GM12878 (cell line): ENCODE measurements around the gene COL9A2. TPM values are rescaled to one million over a fixed set of nuclear protein-coding genes. Genes with fewer than 3 reads are reported as not detected.

ENCODE experiments used
- ATAC-seq: fragments of 200-7000 bp; cut with Tn5 transposase; 3 replicates; pipeline ENCODE4 v1.9.1; 2020; ENCODE audit warnings: mild to moderate bottlenecking, moderate library complexity
- BruUV-seq: library from RNA; stranded (reverse); fragments of 400-500 nt; replicated peaks from 2 replicates; lab custom pipeline; 2021; lab: Mats Ljungman, UMichigan
- CTCF ChIA-PET: fragments of 300-600 bp; sonication (Branson Sonifier 250); formaldehyde crosslinking; extraction: SDS; loops from one replicate; lab custom pipeline; 2021; ENCODE audit warnings: inconsistent platforms; lab: Yijun Ruan, JAX
- POLR2A ChIA-PET: fragments of 350-600 bp; formaldehyde crosslinking; extraction: SDS; loops from one replicate; lab custom pipeline; 2021; ENCODE audit warnings: inconsistent platforms; lab: Charles Lee
- RAD21 ChIA-PET: fragments of 300-600 bp; sonication (Branson Sonifier 250); formaldehyde crosslinking; loops from one replicate; lab custom pipeline; 2023; ENCODE audit warnings: antibody characterized with exemption; ENCODE audit not compliant: unreplicated experiment; lab: Charles Lee
- SMC1A ChIA-PET: fragments of 300-600 bp; sonication (Branson Sonifier 250); formaldehyde crosslinking; loops from one replicate; lab custom pipeline; 2023; ENCODE audit not compliant: unreplicated experiment, uncharacterized antibody; lab: Charles Lee
- DNase-seq: peaks from one replicate; pipeline ENCODE4 v3.0.0-alpha.2; 2011; ENCODE audit warnings: low read depth, low spot score
- FAIRE-seq: peaks from 3 replicates; lab custom pipeline; 2011; peaks lifted over from hg19 to GRCh38; lab: Jason Lieb, UNC
- H2AFZ ChIP-seq: 2 replicates; pipeline ENCODE4 v1.6.0; 2011; ENCODE audit warnings: low read depth, low read length, control low read depth; ENCODE audit not compliant: control insufficient read depth
- H3K27ac ChIP-seq: 2 replicates; pipeline ENCODE4 v1.5.1; 2011; ENCODE audit warnings: control low read depth; ENCODE audit not compliant: control insufficient read depth, insufficient read depth
- H3K27me3 ChIP-seq, 2 experiments: replicated peaks in 1 of 2; 2 replicates each; pipeline versions ENCODE4 v1.6.0 to v1.6.1; 2011; ENCODE audit warnings: low read length in 1 of 2; ENCODE audit not compliant: control insufficient read depth in 2 of 2, insufficient read depth in 2 of 2
- H3K36me3 ChIP-seq, 2 experiments: 2 replicates each; pipeline ENCODE4 v1.5.1; 2011; ENCODE audit warnings: low read length in 1 of 2; ENCODE audit not compliant: control insufficient read depth in 2 of 2, insufficient read depth in 2 of 2
- H3K4me1 ChIP-seq: 2 replicates; pipeline ENCODE4 v1.6.1; 2011; ENCODE audit warnings: mild to moderate bottlenecking, low read length, moderate library complexity, mixed read lengths; ENCODE audit not compliant: control insufficient read depth, insufficient read depth
- H3K4me2 ChIP-seq: 2 replicates; pipeline ENCODE4 v1.6.0; 2011; ENCODE audit warnings: control low read depth; ENCODE audit not compliant: control insufficient read depth, insufficient read depth
- H3K4me3 ChIP-seq: fragments of 200-600 bp; sonication (generic); 2 replicates; pipeline ENCODE4 v1.5.1; 2016
- H3K79me2 ChIP-seq: 2 replicates; pipeline ENCODE4 v1.6.0; 2011; ENCODE audit warnings: low read length; ENCODE audit not compliant: control insufficient read depth, insufficient read depth
- H3K9ac ChIP-seq: 2 replicates; pipeline ENCODE4 v1.8.0; 2011; ENCODE audit warnings: low read length, control low read depth, mixed read lengths; ENCODE audit not compliant: control insufficient read depth, insufficient read depth
- H3K9me3 ChIP-seq: replicated peaks from 3 replicates; pipeline ENCODE4 v1.5.1; 2011; ENCODE audit warnings: mild to moderate bottlenecking, low read length; ENCODE audit not compliant: control insufficient read depth, insufficient read depth
- H4K20me1 ChIP-seq: 2 replicates; pipeline ENCODE4 v1.6.0; 2011; ENCODE audit not compliant: control insufficient read depth, insufficient read depth
- CBX3 ChIP-seq: fragments of 200-600 bp; sonication (generic); IDR thresholded peaks from 2 replicates; pipeline ENCODE4 v1.6.1; 2016; ENCODE audit warnings: low read depth, borderline replicate concordance
- EP300 ChIP-seq, 2 experiments: fragments of 150-350 bp in 1 of 2; IDR thresholded peaks; 2 replicates each; pipeline ENCODE4 v1.6.1; 2011 to 2012; ENCODE audit warnings: low read depth in 2 of 2, low read length in 2 of 2, borderline replicate concordance in 1 of 2, improper control_type of control experiment in 1 of 2, inconsistent platforms in 1 of 2; ENCODE audit not compliant: control insufficient read depth in 1 of 2
- ESRRA ChIP-seq: IDR thresholded peaks from 2 replicates; pipeline ENCODE4 v1.6.1; 2012; ENCODE audit warnings: mild to moderate bottlenecking, low read length, improper control_type of control experiment
- KDM1A ChIP-seq: fragments of 200-600 bp; sonication (generic); IDR thresholded peaks from 2 replicates; pipeline ENCODE4 v1.6.1; 2016; ENCODE audit warnings: borderline replicate concordance
- POU2F2 ChIP-seq: IDR thresholded peaks from 3 replicates; pipeline ENCODE4 v1.6.1; 2011; ENCODE audit warnings: low read depth, mild to moderate bottlenecking, low read length, borderline replicate concordance
- SIX5 ChIP-seq: IDR thresholded peaks from 2 replicates; pipeline ENCODE4 v1.6.1; 2011; ENCODE audit warnings: mild to moderate bottlenecking, low read depth, low read length, moderate library complexity; ENCODE audit not compliant: severe bottlenecking
- SRF ChIP-seq, 2 experiments: IDR thresholded peaks; 2 replicates each; pipeline ENCODE4 v1.6.1; 2011; ENCODE audit warnings: low read depth in 2 of 2, low read length in 2 of 2, mild to moderate bottlenecking in 1 of 2, moderate library complexity in 1 of 2
- STAT1 ChIP-seq: fragments of 450-650 bp; conservative IDR thresholded peaks from 2 replicates; pipeline ENCODE4 v1.6.1; 2014; ENCODE audit warnings: antibody characterized with exemption, mild to moderate bottlenecking
- SUZ12 ChIP-seq: fragments of 200-600 bp; sonication (generic); IDR thresholded peaks from one replicate; pipeline ENCODE4 v1.6.1; 2018; ENCODE audit warnings: antibody characterized with exemption, mild to moderate bottlenecking; ENCODE audit not compliant: unreplicated experiment
- YY1 ChIP-seq: IDR thresholded peaks from 2 replicates; pipeline ENCODE4 v1.6.1; 2011; ENCODE audit warnings: low read depth, mild to moderate bottlenecking, low read length
- WGBS: methylation state at CpG from one replicate; pipeline ENCODE4 v1.1.6; 2016; ENCODE audit warnings: low lambda C conversion rate; ENCODE audit not compliant: insufficient replicate concordance, insufficient coverage; ENCODE audit errors: missing lambda C conversion rate; 5-methylcytosine and 5-hydroxymethylcytosine counted together
- in situ Hi-C: fragments of 300-500 bp; cut with MboI; formaldehyde crosslinking; loops from 9 replicates; pipeline ENCODE4 v1.14.3; 2018; ENCODE audit warnings: mixed read lengths
- intact Hi-C: fragments of 100-400 bp; cut with micrococcal nuclease; formaldehyde crosslinking; loops from one replicate; pipeline ENCODE4 v1.14.2; 2022; ENCODE audit not compliant: unreplicated experiment
- polyA plus RNA-seq, 11 experiments: library from polyadenylated mRNA; depleted of rRNA in 4 of 11; unstranded in 6 of 11; stranded (reverse) in 5 of 11; fragments of >200 nt; fragmentation: Nextera tagmentation in 4 of 11; fragmentation: Illumina TruSeq in 1 of 11; extraction: Ambion mirVana in 4 of 11; extraction: Trizol in 1 of 11; gene quantifications; 1 replicate in 1 of 11; 2 replicates in 10 of 11; pipeline versions ENCODE4 v1.2.1 to v1.2.3, GENCODE V29; 2011 to 2016; ENCODE audit warnings: inconsistent platforms in 2 of 11, missing spikeins in 2 of 11, low read depth in 1 of 11
- total RNA-seq, 4 experiments: library from RNA; depleted of rRNA in 3 of 4; stranded (reverse); fragments of >200 nt in 3 of 4; fragmentation: Illumina TruSeq in 1 of 4; extraction: Trizol in 1 of 4; gene quantifications; 2 replicates each; pipeline versions ENCODE4 v1.2.1 to v1.2.3, GENCODE V29; 2013 to 2021
- TF ChIP-seq, protein P1 (sequence below): IDR thresholded peaks from 2 replicates; pipeline ENCODE4 v1.6.1; 2011; ENCODE audit warnings: borderline replicate concordance, low read depth, mild to moderate bottlenecking, moderate library complexity, low read length; ENCODE audit not compliant: insufficient read depth, poor library complexity, severe bottlenecking
- TF ChIP-seq, protein P2 (sequence below): IDR thresholded peaks from 2 replicates; pipeline ENCODE4 v1.6.1; 2011; ENCODE audit warnings: low read depth, mild to moderate bottlenecking, low read length, moderate library complexity, borderline replicate concordance; ENCODE audit errors: extremely low read depth
- TF ChIP-seq, protein P3 (sequence below): fragments of 450-650 bp; formaldehyde crosslinking; IDR thresholded peaks from 2 replicates; pipeline ENCODE4 v1.4.0; 2020; ENCODE audit warnings: mild to moderate bottlenecking, moderate library complexity
- TF ChIP-seq, protein P4 (sequence below): IDR thresholded peaks from 2 replicates; pipeline ENCODE4 v1.6.1; 2012; ENCODE audit warnings: low read depth, low read length, improper control_type of control experiment
- TF ChIP-seq, protein P5 (sequence below): fragments of 450-650 bp; IDR thresholded peaks from 2 replicates; pipeline ENCODE4 v1.6.1; 2014; ENCODE audit warnings: mild to moderate bottlenecking
- TF ChIP-seq, protein P6 (sequence below): IDR thresholded peaks from 2 replicates; pipeline ENCODE4 v1.6.1; 2011; ENCODE audit warnings: mild to moderate bottlenecking, low read depth, low read length, moderate library complexity; ENCODE audit not compliant: insufficient replicate concordance

Gene COL9A2
- total and polyA plus RNA-seq, 10 of the 15 experiments (the other 5 are each of a cell fraction or from before 2014, with no cell fraction given), result 3.1 to 63.3 (median 22.4) TPM

DNA sequence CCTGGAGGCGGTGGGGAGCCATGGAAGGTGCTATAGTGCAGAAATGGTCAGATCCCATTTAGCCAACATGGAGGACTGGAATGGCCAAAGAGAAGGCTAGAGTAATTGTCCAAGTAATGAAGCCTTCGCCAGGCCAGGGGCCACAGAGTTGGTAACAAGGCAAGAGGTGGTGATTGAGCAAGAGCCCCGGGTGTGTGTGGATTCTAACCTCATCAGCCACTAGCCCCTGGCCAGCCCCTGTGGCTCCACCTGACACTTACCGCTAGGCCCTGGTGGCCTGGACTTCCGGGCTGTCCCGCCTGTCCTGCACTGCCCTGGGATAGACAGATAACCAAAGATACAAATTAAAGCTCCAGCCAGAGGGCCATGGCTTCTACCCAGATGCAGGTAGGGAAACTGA is 9.9 kb downstream of the COL9A2 start:
- Histone ChIP-seq H3K79me2 (peaks cover 3% of the 10 kb centered on the region), H3K27ac (no peak overlapping the region), H3K9me3 (no peaks in the 10 kb centered on the region), H3K4me1 (peaks cover 4% of the 10 kb centered on the region), H4K20me1 (no peaks in the 10 kb centered on the region), H3K9ac (no peak overlapping the region), H3K4me2 (no peak overlapping the region), H2AFZ (no peak overlapping the region), H3K4me3 (no peak overlapping the region), H3K27me3 (no peaks in the 10 kb centered on the region), H3K36me3 (no peaks in the 10 kb centered on the region; a peak in 2 of 4 replicates)
- ChIA-PET SMC1A (no interaction called here), POLR2A (no interaction called here), RAD21 (no interaction called here), CTCF (no interaction called here)
- intact Hi-C loops (no loop called here), in situ Hi-C loops (no loop called here)
- DNase-seq (no peak), FAIRE-seq (no peak), ATAC-seq (no peak)
- WGBS, result 90% methylated on average over 6 of the region's 6 CpGs
- BruUV-seq, result no TSS peak
- TF ChIP-seq, protein P1, sequence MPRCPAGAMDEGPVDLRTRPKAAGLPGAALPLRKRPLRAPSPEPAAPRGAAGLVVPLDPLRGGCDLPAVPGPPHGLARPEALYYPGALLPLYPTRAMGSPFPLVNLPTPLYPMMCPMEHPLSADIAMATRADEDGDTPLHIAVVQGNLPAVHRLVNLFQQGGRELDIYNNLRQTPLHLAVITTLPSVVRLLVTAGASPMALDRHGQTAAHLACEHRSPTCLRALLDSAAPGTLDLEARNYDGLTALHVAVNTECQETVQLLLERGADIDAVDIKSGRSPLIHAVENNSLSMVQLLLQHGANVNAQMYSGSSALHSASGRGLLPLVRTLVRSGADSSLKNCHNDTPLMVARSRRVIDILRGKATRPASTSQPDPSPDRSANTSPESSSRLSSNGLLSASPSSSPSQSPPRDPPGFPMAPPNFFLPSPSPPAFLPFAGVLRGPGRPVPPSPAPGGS, result no peak
- TF ChIP-seq YY1 (no peak), ESRRA (no peak), KDM1A (no peak), EP300 (IDR thresholded peaks at IDR 0.05; ENCODE audit: borderline replicate concordance in 1 of 2, control insufficient read depth in 1 of 2, low read depth in 2 of 2, low read length in 2 of 2) (no peak), CBX3 (no peak), POU2F2 (no peak), SIX5 (no peak), SUZ12 (no peak), STAT1 (no peak), SRF (IDR thresholded peaks at IDR 0.05; ENCODE audit: low read depth in 2 of 2, low read length in 2 of 2) (no peak)
- TF ChIP-seq, protein P2, sequence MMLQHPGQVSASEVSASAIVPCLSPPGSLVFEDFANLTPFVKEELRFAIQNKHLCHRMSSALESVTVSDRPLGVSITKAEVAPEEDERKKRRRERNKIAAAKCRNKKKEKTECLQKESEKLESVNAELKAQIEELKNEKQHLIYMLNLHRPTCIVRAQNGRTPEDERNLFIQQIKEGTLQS, result no peak
- TF ChIP-seq, protein P3, sequence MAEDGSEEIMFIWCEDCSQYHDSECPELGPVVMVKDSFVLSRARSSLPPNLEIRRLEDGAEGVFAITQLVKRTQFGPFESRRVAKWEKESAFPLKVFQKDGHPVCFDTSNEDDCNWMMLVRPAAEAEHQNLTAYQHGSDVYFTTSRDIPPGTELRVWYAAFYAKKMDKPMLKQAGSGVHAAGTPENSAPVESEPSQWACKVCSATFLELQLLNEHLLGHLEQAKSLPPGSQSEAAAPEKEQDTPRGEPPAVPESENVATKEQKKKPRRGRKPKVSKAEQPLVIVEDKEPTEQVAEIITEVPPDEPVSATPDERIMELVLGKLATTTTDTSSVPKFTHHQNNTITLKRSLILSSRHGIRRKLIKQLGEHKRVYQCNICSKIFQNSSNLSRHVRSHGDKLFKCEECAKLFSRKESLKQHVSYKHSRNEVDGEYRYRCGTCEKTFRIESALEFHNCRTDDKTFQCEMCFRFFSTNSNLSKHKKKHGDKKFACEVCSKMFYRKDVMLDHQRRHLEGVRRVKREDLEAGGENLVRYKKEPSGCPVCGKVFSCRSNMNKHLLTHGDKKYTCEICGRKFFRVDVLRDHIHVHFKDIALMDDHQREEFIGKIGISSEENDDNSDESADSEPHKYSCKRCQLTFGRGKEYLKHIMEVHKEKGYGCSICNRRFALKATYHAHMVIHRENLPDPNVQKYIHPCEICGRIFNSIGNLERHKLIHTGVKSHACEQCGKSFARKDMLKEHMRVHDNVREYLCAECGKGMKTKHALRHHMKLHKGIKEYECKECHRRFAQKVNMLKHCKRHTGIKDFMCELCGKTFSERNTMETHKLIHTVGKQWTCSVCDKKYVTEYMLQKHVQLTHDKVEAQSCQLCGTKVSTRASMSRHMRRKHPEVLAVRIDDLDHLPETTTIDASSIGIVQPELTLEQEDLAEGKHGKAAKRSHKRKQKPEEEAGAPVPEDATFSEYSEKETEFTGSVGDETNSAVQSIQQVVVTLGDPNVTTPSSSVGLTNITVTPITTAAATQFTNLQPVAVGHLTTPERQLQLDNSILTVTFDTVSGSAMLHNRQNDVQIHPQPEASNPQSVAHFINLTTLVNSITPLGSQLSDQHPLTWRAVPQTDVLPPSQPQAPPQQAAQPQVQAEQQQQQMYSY (CRISPR knock-in tag), result no peak
- TF ChIP-seq, protein P4, sequence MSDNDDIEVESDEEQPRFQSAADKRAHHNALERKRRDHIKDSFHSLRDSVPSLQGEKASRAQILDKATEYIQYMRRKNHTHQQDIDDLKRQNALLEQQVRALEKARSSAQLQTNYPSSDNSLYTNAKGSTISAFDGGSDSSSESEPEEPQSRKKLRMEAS, result no peak
- TF ChIP-seq, protein P5, sequence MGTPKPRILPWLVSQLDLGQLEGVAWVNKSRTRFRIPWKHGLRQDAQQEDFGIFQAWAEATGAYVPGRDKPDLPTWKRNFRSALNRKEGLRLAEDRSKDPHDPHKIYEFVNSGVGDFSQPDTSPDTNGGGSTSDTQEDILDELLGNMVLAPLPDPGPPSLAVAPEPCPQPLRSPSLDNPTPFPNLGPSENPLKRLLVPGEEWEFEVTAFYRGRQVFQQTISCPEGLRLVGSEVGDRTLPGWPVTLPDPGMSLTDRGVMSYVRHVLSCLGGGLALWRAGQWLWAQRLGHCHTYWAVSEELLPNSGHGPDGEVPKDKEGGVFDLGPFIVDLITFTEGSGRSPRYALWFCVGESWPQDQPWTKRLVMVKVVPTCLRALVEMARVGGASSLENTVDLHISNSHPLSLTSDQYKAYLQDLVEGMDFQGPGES, result no peak
- TF ChIP-seq, protein P6, sequence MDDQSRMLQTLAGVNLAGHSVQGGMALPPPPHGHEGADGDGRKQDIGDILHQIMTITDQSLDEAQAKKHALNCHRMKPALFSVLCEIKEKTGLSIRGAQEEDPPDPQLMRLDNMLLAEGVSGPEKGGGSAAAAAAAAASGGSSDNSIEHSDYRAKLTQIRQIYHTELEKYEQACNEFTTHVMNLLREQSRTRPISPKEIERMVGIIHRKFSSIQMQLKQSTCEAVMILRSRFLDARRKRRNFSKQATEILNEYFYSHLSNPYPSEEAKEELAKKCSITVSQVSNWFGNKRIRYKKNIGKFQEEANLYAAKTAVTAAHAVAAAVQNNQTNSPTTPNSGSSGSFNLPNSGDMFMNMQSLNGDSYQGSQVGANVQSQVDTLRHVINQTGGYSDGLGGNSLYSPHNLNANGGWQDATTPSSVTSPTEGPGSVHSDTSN, result no peak
